GM12801 (cell line): ENCODE data around the gene RBMS3.

Experiments used
- CTCF ChIP-seq: IDR thresholded peaks from one replicate; pipeline ENCODE4 v1.5.1; 2011; ENCODE audit warnings: control low read depth; ENCODE audit not compliant: insufficient read length; ENCODE audit errors: extremely low read depth

Gene RBMS3

DNA sequence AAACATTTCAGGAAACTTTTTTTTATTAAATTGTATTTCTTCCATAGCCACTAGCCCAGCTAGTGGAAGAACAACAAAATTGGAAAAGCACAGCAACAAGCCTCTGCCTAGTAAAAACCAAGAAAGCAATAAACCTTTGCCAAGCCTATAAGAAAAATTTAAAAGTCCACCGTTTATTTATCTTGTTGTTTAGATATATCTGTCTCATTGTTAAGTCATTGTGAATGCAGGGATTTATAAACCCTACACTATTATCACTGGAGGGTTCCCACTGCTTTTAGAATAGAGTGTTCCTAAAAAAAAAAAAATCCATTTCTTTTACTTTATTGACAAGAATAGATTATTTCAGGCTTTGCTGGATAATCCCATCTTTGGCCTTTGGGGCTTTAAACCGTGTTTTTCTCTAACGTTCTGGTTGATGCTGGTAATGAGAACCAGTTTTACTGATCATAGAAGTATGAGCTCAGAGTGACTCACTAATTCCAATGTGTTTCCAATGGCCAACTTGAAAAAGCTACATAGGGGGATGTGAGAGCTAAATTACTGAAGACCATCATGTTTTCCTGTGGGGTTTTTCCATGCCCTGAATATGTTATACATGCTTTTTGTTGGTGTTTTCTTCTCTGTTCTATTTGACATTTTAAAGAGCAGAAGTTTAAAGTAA is 634.1 kb downstream of the RBMS3 start:
- TF ChIP-seq CTCF: no peak

GRCh38 chr3:29919571-29919970 is 638.7 kb downstream of the RBMS3 start:
- no peak for TF ChIP-seq CTCF

- TF ChIP-seq CTCF: no peak
These were observed 642.3 kb downstream of the RBMS3 start for GRCh38 chr3:29922992-29923746.

DNA sequence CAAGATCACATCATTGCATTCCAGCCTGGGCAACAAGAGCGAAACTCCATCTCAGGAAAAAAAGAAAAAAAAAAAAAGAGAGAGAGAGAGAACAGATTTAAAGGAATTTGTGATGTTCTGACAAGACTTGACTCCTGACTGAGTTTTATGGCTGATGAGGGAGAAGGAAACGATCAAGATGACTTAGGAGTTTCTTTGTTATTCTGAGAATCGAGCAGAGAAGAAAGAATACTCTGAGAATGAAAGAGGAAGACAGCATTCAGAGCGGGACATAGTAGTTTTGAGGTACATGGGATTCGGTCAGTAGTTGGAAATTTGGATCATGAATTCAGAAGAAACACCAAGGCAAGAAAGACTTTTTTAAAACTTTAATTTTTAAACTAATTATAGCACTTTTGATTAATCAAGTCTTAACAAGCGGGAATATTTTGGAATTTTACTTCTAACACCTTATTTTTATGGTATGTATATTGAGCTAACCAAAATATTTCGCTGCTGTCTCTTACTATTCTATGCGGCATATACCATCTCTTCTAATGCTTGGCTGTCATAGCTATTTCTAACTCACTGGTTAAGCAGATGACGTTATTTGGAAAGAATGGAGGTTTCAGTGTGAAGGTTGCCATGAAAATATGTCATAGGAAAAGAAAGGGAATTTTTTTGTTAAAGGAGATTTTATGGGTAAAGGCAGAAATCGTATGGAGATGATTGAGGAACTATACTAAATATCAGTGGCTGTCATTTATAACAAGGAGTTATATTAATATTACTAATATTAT is 644.1 kb downstream of the RBMS3 start:
- TF ChIP-seq CTCF: no peak

DNA sequence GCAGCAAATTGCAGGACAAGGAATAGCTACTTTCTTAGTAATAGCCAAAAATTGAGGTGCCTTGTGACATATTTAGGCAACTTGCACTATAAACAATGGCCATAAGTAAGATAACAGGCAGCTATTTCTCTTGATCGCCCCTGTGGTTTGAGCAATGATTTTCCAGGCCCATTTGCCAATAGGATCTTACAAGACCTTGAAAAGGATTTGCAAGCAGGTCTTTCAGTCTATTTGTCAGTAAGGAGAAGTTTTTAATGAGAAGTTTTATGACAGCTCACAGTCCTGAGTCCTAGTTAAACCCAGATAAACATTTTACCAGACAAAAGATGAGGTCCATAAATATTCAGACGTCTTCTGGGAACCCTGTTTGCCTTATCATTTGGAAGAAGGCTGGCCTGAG is 645.5 kb downstream of the RBMS3 start:
- no peak for TF ChIP-seq CTCF

- no peak for TF ChIP-seq CTCF
These were observed 651.9 kb downstream of the RBMS3 start for GRCh38 chr3:29932696-29933325.

- TF ChIP-seq CTCF: no peak
These were observed 653.1 kb downstream of the RBMS3 start for GRCh38 chr3:29933802-29934490.
